HG03575 (cell line): ENCODE data around the gene ADAMTS2.

Experiments used
- ATAC-seq: cut with Tn5 transposase; IDR thresholded peaks from one replicate; pipeline ENCODE4 v1.9.1; 2021; ENCODE audit not compliant: unreplicated experiment, insufficient number of reproducible peaks, low FRiP score; ENCODE audit errors: extremely low read depth

Gene ADAMTS2

GRCh38 chr5:179134511-179134910 lies 210.8 kb downstream of the ADAMTS2 start:
- ATAC-seq, result no peak

GRCh38 chr5:179132586-179133355 lies 212.5 kb downstream of the ADAMTS2 start:
- ATAC-seq, result no peak

- no peak for ATAC-seq
Measured at GRCh38 chr5:179131886-179132585, 213.2 kb downstream of the ADAMTS2 start.

- ATAC-seq, result no peak
Measured at GRCh38 chr5:179131321-179131835, 213.9 kb downstream of the ADAMTS2 start.

GRCh38 chr5:179130101-179130681 lies 215.1 kb downstream of the ADAMTS2 start:
- no peak for ATAC-seq

- ATAC-seq, result no peak
Measured at GRCh38 chr5:179129607-179130071, 215.6 kb downstream of the ADAMTS2 start.

- no peak for ATAC-seq
Measured at GRCh38 chr5:179128976-179129375, 216.3 kb downstream of the ADAMTS2 start.

GRCh38 chr5:179128041-179128365 lies 217.3 kb downstream of the ADAMTS2 start:
- no peak for ATAC-seq

- ATAC-seq, result no peak
Measured at GRCh38 chr5:179127136-179128040, 217.9 kb downstream of the ADAMTS2 start.

GRCh38 chr5:179126506-179126991 lies 218.7 kb downstream of the ADAMTS2 start:
- no peak for ATAC-seq

- no peak for ATAC-seq
Measured at GRCh38 chr5:179125789-179126505, 219.3 kb downstream of the ADAMTS2 start.

- ATAC-seq, result no peak
Measured at GRCh38 chr5:179124853-179125788, 220.1 kb downstream of the ADAMTS2 start.

- no peak for ATAC-seq
Measured at GRCh38 chr5:179124273-179124852, 220.9 kb downstream of the ADAMTS2 start.

- no peak for ATAC-seq
Measured at GRCh38 chr5:179123491-179124272, 221.6 kb downstream of the ADAMTS2 start.

- ATAC-seq, result no peak
Measured at GRCh38 chr5:179123109-179123426, 222.2 kb downstream of the ADAMTS2 start.

- no peak for ATAC-seq
Measured at GRCh38 chr5:179122411-179123108, 222.7 kb downstream of the ADAMTS2 start.
